H1 (cell line): ENCODE results near the gene INAFM2. TPM values are rescaled to one million over a fixed set of nuclear protein-coding genes. Genes with fewer than 3 reads are reported as not detected.

ENCODE experiments used
- CTCF ChIA-PET: fragments of 300-600 bp; sonication (Branson Sonifier 250); formaldehyde crosslinking; loops from one replicate; lab custom pipeline; 2021; ENCODE audit not compliant: partially characterized antibody; lab: Charles Lee
- POLR2A ChIA-PET: fragments of 300-600 bp; sonication (Branson Sonifier 250); formaldehyde crosslinking; loops from one replicate; lab custom pipeline; 2021; ENCODE audit warnings: inconsistent platforms; ENCODE audit not compliant: partially characterized antibody; lab: Charles Lee
- DNase-seq, 2 experiments: peaks; one replicate each; pipeline versions ENCODE4 v3.0.0 to v3.0.0-alpha.2; 2010 to 2022; ENCODE audit warnings: low spot score in 2 of 2, low read depth in 1 of 2, mixed read lengths in 1 of 2
- FAIRE-seq: peaks from 2 replicates; lab custom pipeline; 2011; peaks lifted over from hg19 to GRCh38; lab: Jason Lieb, UNC
- H2AFZ ChIP-seq: 2 replicates; pipeline ENCODE4 v1.8.1; 2012; ENCODE audit warnings: low read length, inconsistent platforms
- H2AK5ac ChIP-seq: 2 replicates; pipeline ENCODE4 v1.6.1; 2013; ENCODE audit warnings: low read depth, low read length
- H2BK120ac ChIP-seq: replicated peaks from 2 replicates; pipeline ENCODE3; 2013; ENCODE audit warnings: low read depth, low read length, inconsistent platforms
- H2BK12ac ChIP-seq: 2 replicates; pipeline ENCODE4 v1.6.1; 2013; ENCODE audit warnings: low read depth, low read length
- H2BK15ac ChIP-seq: 2 replicates; pipeline ENCODE4 v1.6.1; 2013; ENCODE audit warnings: low read length
- H2BK20ac ChIP-seq: 2 replicates; pipeline ENCODE4 v1.6.1; 2013; ENCODE audit warnings: low read length
- H2BK5ac ChIP-seq: 2 replicates; pipeline ENCODE4 v1.6.1; 2013; ENCODE audit warnings: low read depth, low read length
- H3K14ac ChIP-seq: 2 replicates; pipeline ENCODE4 v1.6.1; 2013; ENCODE audit warnings: inconsistent platforms; ENCODE audit not compliant: insufficient read length
- H3K18ac ChIP-seq: 2 replicates; pipeline ENCODE4 v1.6.1; 2013; ENCODE audit warnings: low read length; ENCODE audit errors: extremely low read depth
- H3K23ac ChIP-seq: 2 replicates; pipeline ENCODE4 v1.6.1; 2013; ENCODE audit warnings: inconsistent platforms; ENCODE audit not compliant: insufficient read length
- H3K23me2 ChIP-seq: 2 replicates; pipeline ENCODE4 v1.6.1; 2013; ENCODE audit warnings: low read depth, low read length
- H3K27ac ChIP-seq: 2 replicates; pipeline ENCODE4 v1.6.1; 2011; ENCODE audit warnings: low read depth, low read length, inconsistent platforms
- H3K27me3 ChIP-seq, 4 experiments: replicated peaks in 1 of 4; 1 replicate in 1 of 4; 2 replicates in 3 of 4; pipeline versions ENCODE4 v1.6.1 to v1.8.1; 2011 to 2013; ENCODE audit warnings: low read length in 3 of 4, mild to moderate bottlenecking in 3 of 4, inconsistent platforms in 2 of 4, mixed read lengths in 2 of 4, moderate library complexity in 1 of 4; ENCODE audit not compliant: control insufficient read depth in 3 of 4, insufficient read depth in 3 of 4; ENCODE audit errors: extremely low read depth in 1 of 4
- H3K36me3 ChIP-seq, 4 experiments: 2 replicates each; pipeline versions ENCODE4 v1.6.1 to v1.8.1; 2011 to 2013; ENCODE audit warnings: mild to moderate bottlenecking in 4 of 4, low read length in 3 of 4, moderate library complexity in 2 of 4, control low read depth in 1 of 4, inconsistent platforms in 1 of 4; ENCODE audit not compliant: insufficient read depth in 4 of 4, control insufficient read depth in 2 of 4
- H3K4ac ChIP-seq: replicated peaks from 2 replicates; pipeline ENCODE3; 2013; ENCODE audit warnings: low read length, low read depth, mixed read lengths, inconsistent platforms; ENCODE audit not compliant: insufficient read length
- H3K4me1 ChIP-seq, 4 experiments: replicated peaks in 1 of 4; 1 replicate in 1 of 4; 2 replicates in 3 of 4; pipeline versions ENCODE4 v1.6.1 to v1.8.1; 2011 to 2013; ENCODE audit warnings: low read length in 3 of 4, inconsistent platforms in 2 of 4, mixed read lengths in 1 of 4; ENCODE audit not compliant: insufficient read depth in 4 of 4, control insufficient read depth in 3 of 4
- H3K4me2 ChIP-seq, 2 experiments: 2 replicates each; pipeline versions ENCODE4 v1.6.1 to v1.8.1; 2011 to 2013; ENCODE audit warnings: low read depth in 2 of 2, low read length in 2 of 2, control low read depth in 1 of 2, inconsistent platforms in 1 of 2, mild to moderate bottlenecking in 1 of 2; ENCODE audit not compliant: insufficient read depth in 1 of 2
- H3K4me3 ChIP-seq, 4 experiments: fragments of 200-600, 300-600 bp in 1 of 4; sonication (generic), shearing (Covaris generic), sonication (Bioruptor Twin) in 1 of 4; 2 replicates each; pipeline versions ENCODE4 v1.5.1 to v1.8.1; 2011 to 2016; ENCODE audit warnings: low read length in 4 of 4, low read depth in 3 of 4, control low read depth in 2 of 4, inconsistent platforms in 2 of 4, mild to moderate bottlenecking in 2 of 4, mixed read lengths in 1 of 4, moderate library complexity in 1 of 4; ENCODE audit not compliant: insufficient read depth in 2 of 4; ENCODE audit errors: extremely low read depth in 1 of 4
- H3K56ac ChIP-seq: replicated peaks from 2 replicates; pipeline ENCODE3; 2013; ENCODE audit warnings: low read depth, mild to moderate bottlenecking, mixed read lengths, low read length, inconsistent platforms; ENCODE audit not compliant: insufficient read length
- H3K79me1 ChIP-seq: 2 replicates; pipeline ENCODE4 v1.6.1; 2013; ENCODE audit warnings: low read depth, low read length, control low read depth
- H3K79me2 ChIP-seq, 2 experiments: 2 replicates each; pipeline versions ENCODE4 v1.6.1 to v1.8.1; 2012 to 2013; ENCODE audit warnings: low read length in 2 of 2, mild to moderate bottlenecking in 2 of 2, inconsistent platforms in 1 of 2; ENCODE audit not compliant: insufficient read depth in 2 of 2, control insufficient read depth in 1 of 2
- H3K9ac ChIP-seq, 4 experiments: replicated peaks in 1 of 4; 1 replicate in 1 of 4; 2 replicates in 3 of 4; pipeline versions ENCODE4 v1.6.1 to v1.8.1; 2011 to 2013; ENCODE audit warnings: low read depth in 3 of 4, low read length in 3 of 4, control low read depth in 2 of 4, mild to moderate bottlenecking in 2 of 4, moderate library complexity in 2 of 4, inconsistent platforms in 1 of 4; ENCODE audit errors: extremely low read depth in 1 of 4
- H3K9me3 ChIP-seq, 2 experiments: 2 replicates each; pipeline versions ENCODE4 v1.6.1 to v1.8.1; 2012 to 2013; ENCODE audit warnings: mild to moderate bottlenecking in 2 of 2, moderate library complexity in 2 of 2, control low read depth in 1 of 2, inconsistent platforms in 1 of 2, low read depth in 1 of 2, low read length in 1 of 2, mixed read lengths in 1 of 2; ENCODE audit not compliant: insufficient read depth in 2 of 2
- H4K20me1 ChIP-seq, 2 experiments: replicated peaks in 1 of 2; 2 replicates each; pipeline versions ENCODE3 to v1.8.1; 2011 to 2013; ENCODE audit warnings: inconsistent platforms in 2 of 2, low read length in 2 of 2, mild to moderate bottlenecking in 1 of 2; ENCODE audit not compliant: insufficient read depth in 2 of 2, control insufficient read depth in 1 of 2
- H4K5ac ChIP-seq: 2 replicates; pipeline ENCODE4 v1.6.1; 2013; ENCODE audit warnings: low read length, low read depth, mixed read lengths, inconsistent platforms; ENCODE audit not compliant: insufficient read length
- H4K8ac ChIP-seq: 2 replicates; pipeline ENCODE4 v1.8.0; 2013; ENCODE audit warnings: mild to moderate bottlenecking, moderate library complexity, low read length, inconsistent platforms; ENCODE audit not compliant: insufficient read depth; ENCODE audit errors: extremely low read depth
- H4K91ac ChIP-seq: replicated peaks from 2 replicates; pipeline ENCODE3; 2013; ENCODE audit warnings: low read length, mixed read lengths, inconsistent platforms; ENCODE audit not compliant: insufficient read length
- ASH2L ChIP-seq: fragments of 200-600, 300-600 bp; sonication (generic); IDR thresholded peaks from one replicate; pipeline ENCODE4 v1.7.1; 2017; ENCODE audit warnings: low read length
- BRCA1 ChIP-seq: IDR thresholded peaks from 2 replicates; pipeline ENCODE4 v1.6.1; 2012; ENCODE audit warnings: low read depth, low read length, improper control_type of control experiment
- GTF2F1 ChIP-seq: IDR thresholded peaks from 2 replicates; pipeline ENCODE4 v1.6.1; 2012; ENCODE audit warnings: low read depth, low read length, improper control_type of control experiment, borderline replicate concordance
- JUN ChIP-seq: IDR thresholded peaks from 2 replicates; pipeline ENCODE4 v1.6.1; 2011; ENCODE audit warnings: low read depth, mild to moderate bottlenecking, improper control_type of control experiment, low read length
- KDM4A ChIP-seq: IDR thresholded peaks from one replicate; pipeline ENCODE4 v1.7.1; 2012; ENCODE audit warnings: low read depth, mild to moderate bottlenecking, moderate library complexity, low read length, inconsistent platforms; ENCODE audit not compliant: severe bottlenecking
- PHF8 ChIP-seq: fragments of 200-600 bp; sonication (generic); conservative IDR thresholded peaks from 2 replicates; pipeline ENCODE4 v1.7.1; 2012; ENCODE audit warnings: low read depth, mild to moderate bottlenecking, inconsistent platforms, low read length, moderate library complexity
- POLR2A ChIP-seq, 2 experiments: IDR thresholded peaks; 1 replicate in 1 of 2; 2 replicates in 1 of 2; pipeline ENCODE4 v1.6.1; 2011; ENCODE audit warnings: low read depth in 2 of 2, low read length in 2 of 2, mild to moderate bottlenecking in 2 of 2; ENCODE audit errors: control extremely low read depth in 1 of 2
- RFX5 ChIP-seq: IDR thresholded peaks from 2 replicates; pipeline ENCODE4 v1.6.1; 2011; ENCODE audit warnings: low read depth, low read length, improper control_type of control experiment, borderline replicate concordance
- RXRA ChIP-seq: IDR thresholded peaks from 2 replicates; pipeline ENCODE4 v1.6.1; 2011; ENCODE audit warnings: low read depth, mild to moderate bottlenecking, low read length, moderate library complexity; ENCODE audit not compliant: insufficient read depth
- SAP30 ChIP-seq: fragments of 300-600 bp; sonication (generic); IDR thresholded peaks from 2 replicates; pipeline ENCODE4 v1.7.1; 2012; ENCODE audit warnings: low read length, moderate library complexity, mild to moderate bottlenecking, inconsistent platforms; ENCODE audit not compliant: insufficient read depth, insufficient replicate concordance
- SIX5 ChIP-seq: IDR thresholded peaks from 2 replicates; pipeline ENCODE4 v1.6.1; 2011; ENCODE audit warnings: mild to moderate bottlenecking, low read depth, low read length
- TEAD4 ChIP-seq: IDR thresholded peaks from 2 replicates; pipeline ENCODE4 v1.6.1; 2012; ENCODE audit warnings: low read depth, low read length, inconsistent platforms, mixed read lengths
- WGBS, 2 experiments: shearing (Covaris generic) in 1 of 2; methylation state at CpG; one replicate each; pipeline versions ENCODE4 v1.1.6 to v1.1.7; 2013 to 2015; ENCODE audit warnings: low lambda C conversion rate in 2 of 2, mixed read lengths in 2 of 2, inconsistent platforms in 1 of 2, low coverage in 1 of 2, missing lambda C conversion rate in 1 of 2; ENCODE audit not compliant: insufficient replicate concordance in 2 of 2, insufficient coverage in 1 of 2, insufficient read length in 1 of 2; ENCODE audit errors: extremely low coverage in 1 of 2, missing lambda C conversion rate in 1 of 2; 5-methylcytosine and 5-hydroxymethylcytosine counted together
- polyA plus RNA-seq, 7 experiments: library from polyadenylated mRNA; depleted of rRNA in 3 of 7; stranded (reverse) in 5 of 7; unstranded in 2 of 7; fragments of >200 nt in 5 of 7; fragments of 200-250 nt in 2 of 7; gene quantifications; 1 replicate in 5 of 7; 2 replicates in 1 of 7; 4 replicates in 1 of 7; pipeline versions ENCODE4 v1.2.1 to v1.2.3, GENCODE V29; 2011 to 2013; ENCODE audit warnings: missing spikeins in 2 of 7, mixed read lengths in 2 of 7
- total RNA-seq: library from RNA; stranded (reverse); fragmentation: NEBNext Ultra II Directional; extraction: Animal tissue kit (Norgen Biotek cat#: 25700); gene quantifications from 2 replicates; pipeline ENCODE4 v1.2.1, GENCODE V29; 2021

Gene INAFM2
- total and polyA plus RNA-seq, 2 of the 8 experiments (the other 6 are each of a cell fraction or from before 2014, with no cell fraction given) = 15.3 to 35.1 TPM

DNA sequence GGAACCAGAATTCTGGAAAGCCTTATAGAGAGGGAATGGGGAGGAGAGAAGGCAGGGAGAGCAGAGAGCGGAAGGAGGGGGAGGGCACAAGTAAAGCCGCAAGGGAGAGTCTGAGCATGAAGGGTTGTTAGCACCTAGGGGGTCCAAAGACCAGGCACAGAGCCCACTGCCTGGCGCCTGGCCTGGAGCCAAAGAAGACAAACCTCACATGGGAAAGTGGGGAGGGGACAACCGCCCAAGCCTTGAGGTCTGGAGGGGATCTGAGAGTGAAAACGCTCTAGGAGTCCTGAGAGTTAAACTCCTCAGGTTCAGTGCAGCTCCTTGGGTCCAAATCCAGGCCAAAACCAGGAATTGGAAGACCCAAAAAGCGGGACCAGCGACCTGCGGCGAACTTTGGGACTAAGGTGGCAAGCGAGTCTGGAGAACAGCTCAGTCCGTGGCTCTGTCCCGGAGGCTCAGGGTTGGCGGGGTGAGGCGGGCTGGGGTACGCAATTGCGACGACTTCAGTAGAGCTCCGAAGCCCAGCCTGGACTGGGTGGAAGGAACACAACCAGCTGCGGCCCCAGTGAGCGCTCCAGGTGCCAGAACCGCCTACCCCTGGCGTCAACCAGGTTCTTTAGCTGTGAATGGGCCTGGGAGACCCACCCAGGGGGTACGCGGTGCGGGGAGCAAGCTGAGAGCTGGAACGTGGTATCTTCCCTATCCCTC is 807 bp upstream of the INAFM2 start:
- peaks cover 0 to 4% (median 0%) of the 10 kb centered on the region in 4 experiments; a peak in 2 of 8 replicates for H3K36me3 ChIP-seq
- H3K23ac ChIP-seq = no peak overlapping the region
- no peak overlapping the region; the same call in 1 of the 2 replicates for H4K8ac ChIP-seq
- peaks cover 13% of the 10 kb centered on the region for H3K23me2 ChIP-seq
- no peak for FAIRE-seq
- 0 out of 2 replicates have a peak overlapping the region, but pooled peaks have one; percentile 73 for H2BK15ac ChIP-seq
- no peak overlapping the region for H3K9ac ChIP-seq
- no peak overlapping the region for H3K27ac ChIP-seq
- H2AFZ ChIP-seq = no peak overlapping the region
- 0 out of 2 replicates have a peak overlapping the region, but pooled peaks have one; percentile 11 for H2BK5ac ChIP-seq
- H3K14ac ChIP-seq = no peak overlapping the region
- H3K79me1 ChIP-seq = no peaks in the 10 kb centered on the region; the same call in 1 of the 2 replicates
- WGBS, 2 experiments = 10% methylated on average over 26 of the region's 26 CpGs; no CpG with 5 or more reads in 1 of the 2 experiments
- H3K4me1 ChIP-seq = peaks cover 13 to 36% (median 26%) of the 10 kb centered on the region in 4 experiments
- H2AK5ac ChIP-seq = no peak overlapping the region
- no peak overlapping the region for H2BK12ac ChIP-seq
- H3K18ac ChIP-seq = no peak overlapping the region
- ChIA-PET POLR2A (interaction anchor here (0.8 to 2.2 kb wide), 9 partner anchors 10 to 55 kb away, joined by 3 to 13 read pairs (median 6); no protein-coding TSS in a partner anchor), CTCF (interaction anchor here (0.7 to 23.9 kb wide), 15 partner anchors 9 to 202 kb away, joined by 3 to 584 read pairs (median 4); partner anchors contain the start of genes ANKRD63, CCDC9B, IVD and PLCB2)
- no peak overlapping the region for H2BK20ac ChIP-seq
- no peak overlapping the region for H3K4ac ChIP-seq
- peaks cover 0 to 20% (median 9%) of the 10 kb centered on the region in 4 experiments; a peak in 4 of 7 replicates for H3K27me3 ChIP-seq
- H3K4me2 ChIP-seq = peak overlapping the region; percentile 70 to 90
- no peak overlapping the region for H3K56ac ChIP-seq
- no peak overlapping the region for H2BK120ac ChIP-seq
- peak in 1 of 2 experiments; percentile 55 for DNase-seq
- no peak overlapping the region for H4K91ac ChIP-seq
- peaks cover 0 to 14% of the 10 kb centered on the region in 2 experiments; a peak in 3 of 4 replicates for H3K79me2 ChIP-seq
- H4K5ac ChIP-seq = no peak overlapping the region
- H3K9me3 ChIP-seq = no peaks in the 10 kb centered on the region
- no peaks in the 10 kb centered on the region for H4K20me1 ChIP-seq
- H3K4me3 ChIP-seq = peak overlapping the region; percentile 15 to 59 (median 40); a peak in 7 of 8 replicates
- TF ChIP-seq SAP30 (peak; percentile 41), RFX5 (no peak), TEAD4 (no peak), PHF8 (no peak), JUN (no peak), BRCA1 (no peak), GTF2F1 (no peak), ASH2L (no peak), KDM4A (peak; percentile 71), SIX5 (no peak), RXRA (no peak), POLR2A (IDR thresholded peaks at IDR 0.05; ENCODE audit: control extremely low read depth in 1 of 2, low read depth in 2 of 2, low read length in 2 of 2) (no peak)
